ENCODE data around the gene EMC9.

DNA sequence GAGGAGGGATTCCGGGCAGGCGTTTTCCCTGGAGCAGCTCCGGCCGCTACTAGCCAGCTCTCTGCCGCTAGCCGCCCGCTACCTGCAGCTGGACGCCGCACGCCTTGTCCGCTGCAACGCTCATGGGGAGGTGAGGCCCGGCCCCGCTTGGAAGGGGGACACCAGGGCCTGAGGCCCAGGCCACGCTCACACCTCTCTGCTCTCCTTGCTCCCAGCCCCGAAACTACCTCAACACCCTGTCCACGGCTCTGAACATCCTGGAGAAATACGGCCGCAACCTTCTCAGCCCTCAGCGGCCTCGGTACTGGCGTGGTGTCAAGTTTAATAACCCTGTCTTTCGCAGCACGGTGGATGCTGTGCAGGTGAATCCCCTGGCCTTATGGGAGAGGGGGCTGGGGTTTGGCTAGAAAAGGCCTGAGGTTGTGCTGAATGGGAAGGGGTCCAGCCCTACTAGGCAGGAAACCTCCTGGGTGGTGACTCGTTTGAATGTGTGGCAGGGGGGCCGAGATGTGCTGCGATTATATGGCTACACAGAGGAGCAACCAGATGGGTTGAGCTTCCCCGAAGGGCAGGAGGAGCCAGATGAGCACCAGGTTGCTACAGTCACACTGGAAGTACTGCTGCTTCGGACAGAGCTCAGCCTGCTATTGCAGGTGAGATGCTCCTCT lies 6.5 kb upstream of the EMC9 start:
- no peak for TF ChIP-seq POLR2A (IDR thresholded peaks at IDR 0.05; ENCODE audit: low read depth)
- TF ChIP-seq, protein P1, sequence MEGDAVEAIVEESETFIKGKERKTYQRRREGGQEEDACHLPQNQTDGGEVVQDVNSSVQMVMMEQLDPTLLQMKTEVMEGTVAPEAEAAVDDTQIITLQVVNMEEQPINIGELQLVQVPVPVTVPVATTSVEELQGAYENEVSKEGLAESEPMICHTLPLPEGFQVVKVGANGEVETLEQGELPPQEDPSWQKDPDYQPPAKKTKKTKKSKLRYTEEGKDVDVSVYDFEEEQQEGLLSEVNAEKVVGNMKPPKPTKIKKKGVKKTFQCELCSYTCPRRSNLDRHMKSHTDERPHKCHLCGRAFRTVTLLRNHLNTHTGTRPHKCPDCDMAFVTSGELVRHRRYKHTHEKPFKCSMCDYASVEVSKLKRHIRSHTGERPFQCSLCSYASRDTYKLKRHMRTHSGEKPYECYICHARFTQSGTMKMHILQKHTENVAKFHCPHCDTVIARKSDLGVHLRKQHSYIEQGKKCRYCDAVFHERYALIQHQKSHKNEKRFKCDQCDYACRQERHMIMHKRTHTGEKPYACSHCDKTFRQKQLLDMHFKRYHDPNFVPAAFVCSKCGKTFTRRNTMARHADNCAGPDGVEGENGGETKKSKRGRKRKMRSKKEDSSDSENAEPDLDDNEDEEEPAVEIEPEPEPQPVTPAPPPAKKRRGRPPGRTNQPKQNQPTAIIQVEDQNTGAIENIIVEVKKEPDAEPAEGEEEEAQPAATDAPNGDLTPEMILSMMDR (IDR thresholded peaks at IDR 0.05), result no peak
